GM10248 (cell line): ENCODE measurements around the gene ACAP1.

Experiments used
- CTCF ChIA-PET: fragments of 300-600 bp; sonication (Branson Sonifier 250); formaldehyde crosslinking; extraction: SDS; loops from one replicate; lab custom pipeline; 2021; ENCODE audit warnings: antibody characterized with exemption; lab: Yijun Ruan, JAX
- POLR2A ChIA-PET: fragments of 350-650 bp; sonication (Branson Sonifier 250); formaldehyde crosslinking; extraction: SDS; loops from one replicate; lab custom pipeline; 2020; ENCODE audit warnings: antibody characterized with exemption; lab: Yijun Ruan, JAX
- DNase-seq: peaks from one replicate; pipeline ENCODE4 v3.0.0; 2012; ENCODE audit errors: extremely low spot score
- CTCF ChIP-seq: IDR thresholded peaks from 2 replicates; pipeline ENCODE4 v1.5.1; 2012; ENCODE audit warnings: mild to moderate bottlenecking, low read depth; ENCODE audit errors: extremely low read depth, missing control alignments, control extremely low read depth

Gene ACAP1

GRCh38 chr17:7389924-7390910, 53.9 kb downstream of the ACAP1 start:
- no peak for DNase-seq
- no peak for TF ChIP-seq CTCF
- ChIA-PET POLR2A (no interaction called here), CTCF (interaction anchor here (1.8 kb wide), 1 partner anchor 171 kb away, joined by 6 read pairs; no protein-coding TSS in a partner anchor)

- ChIA-PET POLR2A (no interaction called here), CTCF (interaction anchor here (1.6 kb wide), 1 partner anchor 35 kb away, joined by 8 read pairs; the partner anchor contains the start of gene TMEM95)
- no peak for TF ChIP-seq CTCF
- DNase-seq: no peak
Observed at GRCh38 chr17:7391307-7391706, 55.0 kb downstream of the ACAP1 start.

- ChIA-PET CTCF (interaction anchor here (1.6 kb wide), 2 partner anchors 37 kb away, joined by 5 to 8 read pairs; partner anchors contain the start of gene TMEM95), POLR2A (no interaction called here)
- no peak for DNase-seq
- TF ChIP-seq CTCF: no peak
Observed at GRCh38 chr17:7392696-7393612, 56.6 kb downstream of the ACAP1 start.

GRCh38 chr17:7393613-7394451, 57.5 kb downstream of the ACAP1 start:
- POLR2A ChIA-PET: interaction anchor here (1.0 kb wide), 1 partner anchor 10 kb away, joined by 10 read pairs; the partner anchor contains the start of gene TMEM256
- DNase-seq: peak; percentile 80
- TF ChIP-seq CTCF: peak; percentile 19
- CTCF ChIA-PET: interaction anchor here (1.3 to 1.9 kb wide), 3 partner anchors 9 to 38 kb away, joined by 3 to 5 read pairs (median 4); partner anchors contain the start of genes TMEM256 and TMEM95

GRCh38 chr17:7394452-7395191, 58.3 kb downstream of the ACAP1 start, which contains the start of gene PLSCR3:
Gene PLSCR3, minus strand, starts transcription at chr17:7394525. Its CDS starts 415 bp downstream, at chr17:7394110.
- TF ChIP-seq CTCF: no peak
- ChIA-PET POLR2A (interaction anchor here (1.0 kb wide), 1 partner anchor 9 kb away, joined by 10 read pairs; the partner anchor contains the start of gene TMEM256), CTCF (interaction anchor here (1.3 to 1.9 kb wide), 4 partner anchors 8 to 39 kb away, joined by 3 to 5 read pairs (median 4); partner anchors contain the start of genes TMEM256 and TMEM95)
- DNase-seq: peak; percentile 96
